IPS-NIHi7 (cell line): ENCODE results near the gene BACE1-AS.

Experiments
- DNase-seq: peaks from one replicate; pipeline ENCODE4 v3.0.0; 2012; ENCODE audit warnings: mixed read lengths; ENCODE audit errors: extremely low spot score

Gene BACE1-AS

DNA sequence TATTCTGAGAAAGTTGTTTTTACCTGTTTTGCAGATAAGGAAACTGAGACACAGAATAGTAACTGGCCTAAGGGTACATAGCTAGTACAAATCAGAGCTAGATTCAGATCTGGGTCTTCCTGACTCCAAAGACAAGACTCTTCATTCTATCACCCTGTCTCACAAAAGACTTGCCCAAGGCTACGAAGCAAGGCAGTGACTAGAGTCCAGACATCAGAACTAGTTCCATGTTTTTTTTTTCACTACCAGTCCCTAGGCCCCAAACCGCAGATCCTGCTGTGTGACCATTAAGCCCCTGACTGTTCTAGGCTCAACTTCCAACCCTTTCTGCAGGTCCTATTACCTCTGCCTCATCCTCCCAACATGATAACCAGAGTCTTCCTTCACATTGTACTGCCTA, 1.5 kb downstream of the BACE1-AS start:
- no peak for DNase-seq

DNA sequence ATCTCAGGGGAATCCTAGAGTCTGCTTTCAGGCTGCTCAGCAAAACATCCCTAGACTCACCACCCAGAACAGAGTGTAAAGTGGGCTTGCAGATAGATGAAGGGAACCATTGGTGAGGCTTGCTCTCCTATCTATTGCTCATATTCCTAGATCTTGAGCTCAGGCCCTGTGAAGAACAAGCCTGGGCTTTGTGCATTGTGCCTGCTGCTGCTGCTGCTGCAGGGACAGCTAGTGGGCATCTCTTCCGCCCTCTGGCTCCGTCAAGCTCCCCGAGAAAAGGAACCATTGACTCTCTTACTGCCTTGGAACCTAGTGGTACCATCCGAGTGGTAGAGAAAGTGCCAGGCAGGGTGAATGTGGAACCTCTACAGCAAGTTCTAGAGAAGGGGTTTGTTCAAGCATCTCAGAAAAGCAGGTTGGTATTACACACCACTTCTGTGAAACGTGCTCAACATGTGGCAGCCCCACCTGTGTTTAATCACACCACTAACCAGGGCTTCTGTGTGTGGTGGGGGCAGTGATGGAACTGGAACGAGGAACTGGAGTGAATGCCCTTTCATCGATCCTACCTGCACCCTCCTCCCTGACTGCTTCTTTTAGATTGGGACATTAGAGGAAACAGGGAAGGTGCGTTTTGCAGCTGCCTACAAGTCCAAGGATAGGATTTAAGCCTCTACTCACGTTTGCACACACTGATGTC, 4.4 kb downstream of the BACE1-AS start:
- no peak for DNase-seq

- DNase-seq: no peak
Observed at GRCh38 chr11:117296881-117297280, 5.7 kb downstream of the BACE1-AS start.

- no peak for DNase-seq
Observed at GRCh38 chr11:117298195-117298594, 7.0 kb downstream of the BACE1-AS start.

DNA sequence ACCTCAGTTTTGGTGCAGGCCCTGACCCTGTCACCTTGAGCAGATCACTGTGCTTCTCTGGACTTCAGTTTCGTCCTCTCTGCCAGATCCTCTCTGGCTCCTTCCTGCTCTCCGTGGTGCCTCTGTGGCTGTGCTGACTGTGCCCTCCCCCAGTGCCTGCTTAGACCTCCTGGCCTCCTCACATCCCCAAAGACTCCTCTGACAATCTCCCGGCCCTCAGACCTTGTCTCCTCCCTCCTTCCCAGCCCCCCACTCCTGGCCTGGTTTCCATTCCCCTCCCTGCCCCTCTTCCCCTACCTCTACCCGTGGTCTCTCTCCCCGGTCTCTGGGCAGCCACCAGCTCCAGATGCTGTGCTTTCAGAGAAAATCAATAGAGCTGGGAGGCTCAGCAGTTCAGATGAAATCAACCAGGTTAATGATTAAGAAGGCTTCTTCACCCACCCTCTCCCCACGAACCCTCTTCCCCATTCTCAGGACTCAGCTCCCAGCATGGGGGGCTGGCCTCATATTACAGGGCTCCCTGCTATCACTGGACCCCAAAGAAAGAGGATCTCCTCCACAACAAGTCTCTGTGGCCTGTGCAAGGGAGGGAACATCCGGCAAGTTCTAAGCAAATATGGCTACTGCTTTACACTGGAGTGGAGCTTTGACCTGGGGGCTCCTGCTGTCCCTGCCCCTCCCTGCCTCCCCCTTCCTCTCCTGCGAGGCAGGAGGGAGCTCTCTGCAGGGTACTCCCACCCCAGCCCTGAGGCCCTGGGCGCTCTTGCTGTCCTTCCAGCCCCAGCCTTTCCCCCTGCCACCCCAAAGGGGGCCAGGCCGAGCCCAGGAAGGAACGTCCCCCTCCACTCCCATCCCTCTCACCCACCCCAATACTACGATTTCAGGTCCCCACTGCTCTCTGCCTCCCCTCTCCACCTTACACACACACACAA, 8.5 kb downstream of the BACE1-AS start:
- DNase-seq: no peak

DNA sequence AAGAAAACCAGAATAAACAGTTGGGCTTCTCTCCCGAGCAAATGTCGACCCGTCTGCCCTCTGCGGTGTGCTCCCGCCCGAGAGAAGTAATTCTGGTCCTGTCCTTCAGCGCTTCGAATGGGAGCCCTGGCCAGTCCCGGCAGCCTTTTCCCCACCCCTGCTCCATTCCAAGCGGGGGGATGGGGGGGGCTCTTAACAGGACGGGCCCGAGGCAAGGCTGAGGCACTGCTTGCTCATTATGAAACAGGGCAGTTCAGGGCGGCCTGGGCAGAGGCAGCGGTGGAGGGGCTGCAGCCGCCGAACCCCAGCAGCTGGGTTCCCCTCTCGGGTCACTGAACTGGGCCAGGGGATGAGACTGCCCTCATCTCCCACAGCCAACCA, 9.1 kb downstream of the BACE1-AS start:
- no peak for DNase-seq

GRCh38 chr11:117300773-117301172, 9.6 kb downstream of the BACE1-AS start:
- no peak for DNase-seq

- DNase-seq: no peak
Observed at GRCh38 chr11:117302228-117302627, 11.1 kb downstream of the BACE1-AS start.

GRCh38 chr11:117303101-117303500, 12.0 kb downstream of the BACE1-AS start:
- DNase-seq: no peak

DNA sequence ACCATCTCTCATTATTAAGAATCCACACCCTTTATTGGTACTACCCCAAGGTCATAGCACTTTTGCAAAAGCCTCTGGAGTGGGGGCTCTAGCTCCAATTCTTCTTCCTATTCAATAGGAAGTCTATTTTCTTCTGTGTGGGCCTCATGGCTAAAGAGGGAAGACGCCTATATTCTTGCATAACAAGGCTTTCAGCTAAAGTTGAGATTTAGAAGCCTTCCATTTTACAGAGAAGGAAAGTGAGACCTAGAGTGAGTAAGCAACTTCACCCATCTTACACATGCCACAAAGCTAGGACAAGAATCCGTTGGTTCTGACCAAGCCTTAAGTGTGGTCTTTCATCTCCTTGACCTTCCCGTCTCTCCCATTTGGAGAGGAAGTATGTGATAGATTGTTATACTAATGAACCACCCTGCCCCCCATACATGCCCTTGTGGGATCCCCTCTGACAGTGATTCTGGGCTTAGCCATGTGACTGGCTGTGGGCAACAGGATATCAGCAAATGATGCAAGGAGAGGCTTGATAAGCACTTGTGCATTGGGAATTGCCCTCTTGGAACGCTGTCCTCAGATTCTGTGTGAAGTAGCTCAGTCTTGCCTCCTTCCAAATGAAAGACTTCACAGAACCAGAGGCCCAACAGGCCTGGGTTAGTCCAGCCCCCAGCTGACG, 12.6 kb downstream of the BACE1-AS start:
- DNase-seq: no peak

DNA sequence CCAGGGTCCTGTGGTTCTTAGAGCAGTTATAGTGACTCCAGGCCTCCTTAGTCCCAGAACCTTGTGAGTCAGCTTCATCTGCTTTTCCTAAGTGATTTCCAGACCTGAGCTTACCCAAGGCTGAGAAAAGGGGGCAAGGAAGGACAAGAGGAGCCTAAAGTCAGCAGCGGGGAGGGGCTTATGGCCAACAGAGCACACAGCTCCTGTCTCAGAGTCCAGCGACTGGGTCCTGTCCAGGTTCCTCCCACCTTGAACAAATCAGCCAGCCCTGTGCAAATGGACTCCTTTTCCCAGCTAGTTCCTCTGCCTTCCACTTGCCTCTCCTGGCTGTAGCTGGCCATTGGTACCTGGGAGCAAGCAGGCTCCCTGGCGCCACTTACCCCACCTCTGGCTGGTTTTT, 14.0 kb downstream of the BACE1-AS start:
- no peak for DNase-seq

DNA sequence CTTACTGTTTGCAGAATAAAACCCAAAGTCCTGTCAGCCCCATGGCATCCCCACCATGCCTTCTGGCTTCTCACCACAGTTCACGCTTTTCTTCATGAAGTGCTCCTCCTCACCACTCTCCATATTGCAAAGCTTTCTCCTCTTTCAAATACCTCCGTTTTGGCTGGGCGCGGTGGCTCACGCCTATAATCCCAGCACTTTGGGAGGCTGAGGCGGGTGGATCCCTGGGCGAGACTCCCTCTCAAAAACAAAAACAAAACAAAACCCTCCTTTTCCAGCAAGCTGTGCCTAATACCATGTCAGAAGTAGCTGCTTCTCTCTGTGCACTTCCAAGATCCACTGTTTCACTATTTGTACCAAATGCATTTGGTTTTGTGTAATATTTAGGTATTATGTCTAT, 18.2 kb downstream of the BACE1-AS start:
- no peak for DNase-seq

DNA sequence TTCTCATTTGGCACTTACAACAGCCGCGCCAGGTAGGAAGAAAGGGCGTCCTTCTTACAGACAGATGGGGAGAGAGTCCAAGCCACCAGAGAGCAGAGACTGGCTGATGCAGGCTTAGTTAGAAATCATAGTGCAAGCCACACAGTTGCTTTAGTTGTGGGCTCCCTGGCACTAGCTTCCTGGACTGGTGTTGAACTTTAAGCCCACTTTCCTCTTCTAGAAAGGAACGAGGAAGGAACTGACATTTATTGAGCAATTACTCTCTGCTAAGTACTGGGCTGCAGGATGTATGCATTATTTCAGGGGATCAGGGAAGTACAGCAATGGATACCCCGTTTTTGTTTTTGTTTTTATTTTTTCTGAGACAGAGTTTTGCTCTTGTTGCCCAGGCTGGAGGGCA, 21.9 kb downstream of the BACE1-AS start:
- DNase-seq: no peak

- no peak for DNase-seq
Observed at GRCh38 chr11:117313828-117314768, 23.0 kb downstream of the BACE1-AS start.

DNA sequence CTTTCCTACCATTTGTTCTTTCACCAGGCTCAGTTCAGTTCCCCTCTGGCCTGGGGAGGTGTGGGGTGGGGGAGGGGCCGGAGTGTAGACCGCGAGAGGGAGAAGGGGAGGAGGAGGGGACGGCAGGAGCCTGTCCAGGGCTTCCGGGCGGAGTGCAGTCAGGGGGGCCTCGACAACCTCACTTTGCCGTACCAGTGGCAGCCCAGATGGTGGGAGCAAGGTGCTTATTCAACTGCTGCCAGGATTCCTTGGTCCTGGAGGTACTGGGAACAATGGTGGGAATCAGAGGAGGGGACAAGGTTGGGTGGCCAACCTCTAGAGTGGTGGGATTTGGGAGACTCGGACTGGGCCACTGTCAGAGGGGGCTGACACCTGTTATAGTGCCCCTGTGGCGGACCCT, 23.7 kb downstream of the BACE1-AS start:
- no peak for DNase-seq

GRCh38 chr11:117315285-117316196, 24.4 kb downstream of the BACE1-AS start:
- DNase-seq: peak; percentile 45

DNA sequence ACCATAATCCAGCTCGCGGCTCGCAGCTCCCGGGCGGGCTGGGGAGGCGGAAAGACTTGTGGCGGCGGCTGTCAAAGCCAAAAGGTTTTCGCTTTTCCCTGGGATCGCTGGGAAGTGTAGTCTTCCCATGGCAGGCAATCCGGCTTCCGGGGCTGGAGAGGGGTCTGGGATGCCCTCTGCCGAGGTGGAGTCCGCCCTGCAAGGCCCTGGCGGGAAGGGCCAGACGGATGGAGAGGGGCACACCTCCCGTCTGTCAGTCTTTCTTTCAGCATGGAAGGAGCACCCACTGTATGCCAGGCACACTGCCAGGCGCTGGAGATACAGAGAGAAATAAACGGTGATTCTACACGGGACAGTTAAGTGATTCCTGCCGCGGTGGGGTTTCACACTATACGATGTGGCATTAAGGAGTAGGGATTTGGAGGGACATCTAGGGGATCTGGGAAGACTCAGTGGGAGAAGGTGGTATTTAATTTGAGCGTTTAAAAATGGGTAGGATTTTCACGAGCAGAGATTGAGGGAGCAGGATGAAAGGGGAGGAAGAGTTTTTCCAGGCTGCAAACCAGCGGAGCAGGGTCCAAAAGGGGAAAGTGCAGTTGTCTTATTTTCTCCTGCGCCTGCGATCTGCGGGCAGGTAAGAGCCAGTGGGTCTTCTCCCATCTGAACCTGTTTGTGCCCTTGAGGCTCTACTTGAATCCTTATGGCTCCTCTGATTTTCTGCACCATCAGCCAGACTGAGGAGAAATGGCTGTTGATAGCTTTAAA, 25.2 kb downstream of the BACE1-AS start, which contains the start of gene BACE1:
Gene BACE1, minus strand, starts transcription at position 60 of the 765 bp plus-strand sequence. CDS start 461 bp downstream, outside the sequence.
- peak; percentile 96 for DNase-seq

DNA sequence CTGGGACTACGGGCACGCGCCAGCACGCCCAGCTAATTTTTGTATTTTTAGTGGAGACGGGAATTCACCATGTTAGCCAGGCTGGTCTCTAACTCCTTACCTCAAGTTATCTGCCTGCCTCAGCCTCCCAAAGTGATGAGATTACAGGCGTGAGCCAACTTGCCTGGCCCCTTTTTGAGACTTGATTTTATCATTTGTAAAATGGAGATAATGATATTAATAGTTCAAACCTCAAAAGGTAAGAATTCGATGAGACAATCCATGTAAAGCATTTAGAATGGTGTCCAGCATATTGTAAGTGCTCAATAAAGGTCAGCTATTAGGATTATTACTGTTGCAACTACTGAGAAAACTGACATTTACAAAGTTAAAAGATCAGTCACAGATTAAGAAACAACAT, 27.6 kb downstream of the BACE1-AS start:
- DNase-seq: no peak

GRCh38 chr11:117319214-117319840, 28.2 kb downstream of the BACE1-AS start:
- no peak for DNase-seq
